ENCODE data around the gene CAPN10. TPM values are rescaled to one million over a fixed set of nuclear protein-coding genes. Genes with fewer than 3 reads are reported as not detected.

CAPN10 gene
- total and polyA plus RNA-seq, 2 donors from 2014 or later: 26.3 to 50.9 TPM

DNA sequence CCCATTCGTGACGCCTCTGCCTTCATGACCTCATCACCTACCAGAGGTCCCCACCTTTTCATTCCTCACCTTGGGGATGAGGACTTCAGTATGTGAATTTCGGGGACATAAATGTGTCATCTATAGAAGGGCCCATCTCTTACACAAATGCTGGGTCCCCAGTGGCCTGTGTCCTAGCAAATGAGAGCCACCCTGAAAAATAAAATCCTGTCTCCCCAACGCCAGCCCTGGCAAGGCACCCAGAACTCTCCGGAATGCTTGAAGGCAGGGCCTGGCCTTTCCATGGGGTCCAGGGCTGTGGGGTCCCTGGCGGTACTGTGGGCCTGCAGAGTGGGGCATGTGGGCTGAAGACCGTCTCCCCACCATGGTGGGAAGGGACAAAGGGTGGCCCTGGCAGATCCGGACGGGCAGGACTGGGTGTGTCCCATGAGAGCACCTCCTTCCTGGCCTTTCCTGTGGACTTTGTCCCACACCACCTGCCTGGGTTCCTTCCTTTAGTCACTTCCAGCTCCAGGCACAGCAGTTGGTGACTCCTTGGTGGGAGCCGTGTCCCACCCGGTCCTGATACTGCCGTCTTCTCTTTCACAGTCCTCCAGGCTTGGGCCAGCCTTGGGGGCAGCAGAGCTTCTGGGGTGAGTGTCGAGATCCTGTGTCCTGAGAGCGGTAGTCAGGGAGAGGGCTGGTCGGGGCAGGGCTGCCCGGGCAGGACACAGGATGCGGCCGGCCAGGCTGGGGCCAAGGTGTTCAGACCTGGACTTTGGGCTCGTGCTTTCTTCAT, 18.6 kb downstream of the CAPN10 start:
- Histone ChIP-seq H3K4me3 (ENCODE audit: low read length in 3 of 3) (peak overlapping the region in 1 of 3 donors; percentile 11), H3K27ac (ENCODE audit: low read depth in 2 of 2, low read length in 2 of 2) (no peak overlapping the region), H3K9ac (ENCODE audit: low read length in 3 of 3) (no peak overlapping the region), H3K4me1 (ENCODE audit: control insufficient read depth in 2 of 3, insufficient read depth in 2 of 3, low read depth in 1 of 3, low read length in 3 of 3) (peaks cover 0 to 4% (median 2%) of the 10 kb centered on the region in 3 donors), H3K9me3 (ENCODE audit: control insufficient read depth in 2 of 3, insufficient read depth in 1 of 3, low read length in 3 of 3) (no peaks in the 10 kb centered on the region), H3K36me3 (ENCODE audit: control insufficient read depth in 2 of 3, insufficient read depth in 3 of 3, low read length in 3 of 3) (no peaks in the 10 kb centered on the region), H3K27me3 (ENCODE audit: control insufficient read depth, insufficient read depth, low read length) (no peaks in the 10 kb centered on the region)
- DNase-seq (peak in 2 of 5 donors; percentile 37 to 61), FAIRE-seq (no peak)
- intact Hi-C loops (cut with DNase I): no loop called here
- TF ChIP-seq, protein P1, sequence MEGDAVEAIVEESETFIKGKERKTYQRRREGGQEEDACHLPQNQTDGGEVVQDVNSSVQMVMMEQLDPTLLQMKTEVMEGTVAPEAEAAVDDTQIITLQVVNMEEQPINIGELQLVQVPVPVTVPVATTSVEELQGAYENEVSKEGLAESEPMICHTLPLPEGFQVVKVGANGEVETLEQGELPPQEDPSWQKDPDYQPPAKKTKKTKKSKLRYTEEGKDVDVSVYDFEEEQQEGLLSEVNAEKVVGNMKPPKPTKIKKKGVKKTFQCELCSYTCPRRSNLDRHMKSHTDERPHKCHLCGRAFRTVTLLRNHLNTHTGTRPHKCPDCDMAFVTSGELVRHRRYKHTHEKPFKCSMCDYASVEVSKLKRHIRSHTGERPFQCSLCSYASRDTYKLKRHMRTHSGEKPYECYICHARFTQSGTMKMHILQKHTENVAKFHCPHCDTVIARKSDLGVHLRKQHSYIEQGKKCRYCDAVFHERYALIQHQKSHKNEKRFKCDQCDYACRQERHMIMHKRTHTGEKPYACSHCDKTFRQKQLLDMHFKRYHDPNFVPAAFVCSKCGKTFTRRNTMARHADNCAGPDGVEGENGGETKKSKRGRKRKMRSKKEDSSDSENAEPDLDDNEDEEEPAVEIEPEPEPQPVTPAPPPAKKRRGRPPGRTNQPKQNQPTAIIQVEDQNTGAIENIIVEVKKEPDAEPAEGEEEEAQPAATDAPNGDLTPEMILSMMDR (IDR thresholded peaks at IDR 0.05; ENCODE audit: borderline replicate concordance, extremely low read depth, insufficient read depth): no peak

- DNase-seq (peak in 2 of 5 donors; percentile 27 to 33), FAIRE-seq (no peak)
- Histone ChIP-seq H3K36me3 (ENCODE audit: control insufficient read depth in 2 of 3, insufficient read depth in 3 of 3, low read length in 3 of 3) (no peaks in the 10 kb centered on the region), H3K9me3 (ENCODE audit: control insufficient read depth in 2 of 3, insufficient read depth in 1 of 3, low read length in 3 of 3) (no peaks in the 10 kb centered on the region), H3K4me1 (ENCODE audit: control insufficient read depth in 2 of 3, insufficient read depth in 2 of 3, low read depth in 1 of 3, low read length in 3 of 3) (peaks cover 0 to 4% (median 2%) of the 10 kb centered on the region in 3 donors), H3K9ac (ENCODE audit: low read length in 3 of 3) (no peak overlapping the region), H3K4me3 (ENCODE audit: low read length in 3 of 3) (peak overlapping the region in 1 of 3 donors; percentile 11), H3K27ac (ENCODE audit: low read depth in 2 of 2, low read length in 2 of 2) (no peak overlapping the region), H3K27me3 (ENCODE audit: control insufficient read depth, insufficient read depth, low read length) (no peaks in the 10 kb centered on the region)
- intact Hi-C loops (cut with DNase I): no loop called here
- TF ChIP-seq, protein P1 (IDR thresholded peaks at IDR 0.05; ENCODE audit: borderline replicate concordance, extremely low read depth, insufficient read depth): no peak
Measured at GRCh38 chr2:240605867-240606743, 19.6 kb downstream of the CAPN10 start.

DNA sequence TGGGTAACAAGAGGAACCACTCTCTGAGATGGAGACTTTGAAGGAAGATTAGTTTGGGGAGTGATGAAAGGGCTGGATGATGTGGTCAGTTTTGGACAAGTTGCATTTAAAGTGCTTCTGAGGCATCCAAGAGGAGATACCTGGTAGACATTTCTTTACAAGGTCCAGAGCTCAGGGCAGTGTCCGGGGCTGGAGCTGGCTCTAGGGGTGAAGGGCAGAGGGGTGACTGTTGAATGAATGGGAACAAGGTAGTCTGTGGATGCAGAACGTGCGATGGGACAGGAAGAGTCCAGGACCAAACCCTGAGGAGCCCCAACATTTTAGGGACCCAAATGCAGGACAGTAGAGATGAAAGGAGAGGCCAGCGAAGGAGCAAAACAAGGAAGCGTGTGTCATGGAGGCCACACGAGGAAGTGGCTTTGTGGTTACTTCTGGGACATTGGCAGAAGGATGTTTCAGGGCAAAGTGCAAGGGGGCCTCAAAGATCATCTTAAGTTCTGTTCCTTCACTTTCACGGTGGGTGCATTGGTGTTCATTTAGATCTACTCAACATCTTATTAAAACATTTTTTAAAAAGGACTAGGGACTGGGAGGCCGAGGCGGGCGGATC, 25.2 kb downstream of the CAPN10 start:
- peak in 1 of 5 donors; percentile 26 for DNase-seq
- Histone ChIP-seq H3K36me3 (ENCODE audit: control insufficient read depth in 2 of 3, insufficient read depth in 3 of 3, low read length in 3 of 3) (no peaks in the 10 kb centered on the region), H3K27ac (ENCODE audit: low read depth in 2 of 2, low read length in 2 of 2) (no peak overlapping the region), H3K9me3 (ENCODE audit: control insufficient read depth in 2 of 3, insufficient read depth in 1 of 3, low read length in 3 of 3) (no peaks in the 10 kb centered on the region), H3K27me3 (ENCODE audit: control insufficient read depth, insufficient read depth, low read length) (no peaks in the 10 kb centered on the region), H3K4me1 (ENCODE audit: control insufficient read depth in 2 of 3, insufficient read depth in 2 of 3, low read depth in 1 of 3, low read length in 3 of 3) (no peaks in the 10 kb centered on the region), H3K4me3 (ENCODE audit: low read length in 3 of 3) (no peak overlapping the region), H3K9ac (ENCODE audit: low read length in 3 of 3) (no peak overlapping the region)
- TF ChIP-seq, protein P1 (IDR thresholded peaks at IDR 0.05; ENCODE audit: borderline replicate concordance, extremely low read depth, insufficient read depth): no peak
- no peak for FAIRE-seq
- intact Hi-C loops (cut with DNase I): no loop called here
